ENCODE results near the gene PGC.

DNA sequence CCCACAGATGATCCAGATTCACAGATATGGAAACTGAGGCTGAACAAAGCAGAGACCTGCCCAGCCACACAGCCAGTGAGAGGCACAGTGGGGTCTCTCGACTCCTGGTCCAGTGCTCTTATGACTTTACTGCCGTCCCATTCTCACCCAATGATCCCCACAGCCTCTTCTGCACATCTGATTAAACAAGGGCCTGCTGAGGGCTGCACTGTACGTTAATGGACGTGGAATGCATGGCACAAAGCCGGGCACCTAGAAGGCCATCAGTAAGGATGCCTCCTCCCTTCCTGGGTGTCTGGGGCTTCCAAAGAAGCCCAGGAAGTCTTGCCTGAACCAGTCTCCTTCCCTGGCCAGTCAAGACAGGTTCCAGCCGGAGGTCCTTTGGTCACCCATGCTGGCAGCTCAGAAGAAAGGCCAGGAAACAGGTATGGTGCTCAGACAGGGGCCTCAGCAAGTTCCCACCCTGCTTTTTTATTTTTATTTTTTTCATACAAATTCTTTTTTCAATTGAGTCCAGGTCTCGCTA is 15.6 kb downstream of the PGC start:
- TF ChIP-seq, protein P1, sequence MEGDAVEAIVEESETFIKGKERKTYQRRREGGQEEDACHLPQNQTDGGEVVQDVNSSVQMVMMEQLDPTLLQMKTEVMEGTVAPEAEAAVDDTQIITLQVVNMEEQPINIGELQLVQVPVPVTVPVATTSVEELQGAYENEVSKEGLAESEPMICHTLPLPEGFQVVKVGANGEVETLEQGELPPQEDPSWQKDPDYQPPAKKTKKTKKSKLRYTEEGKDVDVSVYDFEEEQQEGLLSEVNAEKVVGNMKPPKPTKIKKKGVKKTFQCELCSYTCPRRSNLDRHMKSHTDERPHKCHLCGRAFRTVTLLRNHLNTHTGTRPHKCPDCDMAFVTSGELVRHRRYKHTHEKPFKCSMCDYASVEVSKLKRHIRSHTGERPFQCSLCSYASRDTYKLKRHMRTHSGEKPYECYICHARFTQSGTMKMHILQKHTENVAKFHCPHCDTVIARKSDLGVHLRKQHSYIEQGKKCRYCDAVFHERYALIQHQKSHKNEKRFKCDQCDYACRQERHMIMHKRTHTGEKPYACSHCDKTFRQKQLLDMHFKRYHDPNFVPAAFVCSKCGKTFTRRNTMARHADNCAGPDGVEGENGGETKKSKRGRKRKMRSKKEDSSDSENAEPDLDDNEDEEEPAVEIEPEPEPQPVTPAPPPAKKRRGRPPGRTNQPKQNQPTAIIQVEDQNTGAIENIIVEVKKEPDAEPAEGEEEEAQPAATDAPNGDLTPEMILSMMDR (IDR thresholded peaks at IDR 0.05), result no peak
- no peak for TF ChIP-seq POLR2A (IDR thresholded peaks at IDR 0.05)
